HG02798 (cell line): ENCODE measurements around the gene CCDC30.

Experiments
- ATAC-seq: cut with Tn5 transposase; IDR thresholded peaks from one replicate; pipeline ENCODE4 v1.9.1; 2021; ENCODE audit warnings: mild to moderate bottlenecking; ENCODE audit not compliant: unreplicated experiment, poor library complexity

CCDC30 gene

GRCh38 chr1:42462828-42463763 lies at the start of gene CCDC30:
Gene CCDC30, plus strand, starts transcription at chr1:42463286. Its CDS starts 17,266 bp downstream, at chr1:42480552.
- ATAC-seq: peak; percentile 100

GRCh38 chr1:42414551-42415496 lies 48.3 kb upstream of the CCDC30 start:
- no peak for ATAC-seq

GRCh38 chr1:42417166-42417565 lies 45.9 kb upstream of the CCDC30 start:
- ATAC-seq: no peak

- ATAC-seq: no peak
Observed at GRCh38 chr1:42418516-42418915, 44.6 kb upstream of the CCDC30 start.

- no peak for ATAC-seq
Observed at GRCh38 chr1:42419126-42419821, 43.8 kb upstream of the CCDC30 start.

- ATAC-seq: no peak
Observed at GRCh38 chr1:42420121-42420520, 43.0 kb upstream of the CCDC30 start.

- ATAC-seq: no peak
Observed at GRCh38 chr1:42420911-42421585, 42.0 kb upstream of the CCDC30 start.

GRCh38 chr1:42422737-42423136 lies 40.3 kb upstream of the CCDC30 start:
- ATAC-seq: no peak

- no peak for ATAC-seq
Observed at GRCh38 chr1:42423681-42424080, 39.4 kb upstream of the CCDC30 start.

- ATAC-seq: no peak
Observed at GRCh38 chr1:42424201-42424600, 38.9 kb upstream of the CCDC30 start.

- no peak for ATAC-seq
Observed at GRCh38 chr1:42427240-42427639, 35.8 kb upstream of the CCDC30 start.

GRCh38 chr1:42429603-42430002 lies 33.5 kb upstream of the CCDC30 start:
- no peak for ATAC-seq

GRCh38 chr1:42430286-42431135 lies 32.6 kb upstream of the CCDC30 start:
- ATAC-seq: no peak

GRCh38 chr1:42431514-42431913 lies 31.6 kb upstream of the CCDC30 start:
- ATAC-seq: no peak

- ATAC-seq: no peak
Observed at GRCh38 chr1:42432714-42433113, 30.4 kb upstream of the CCDC30 start.

GRCh38 chr1:42433369-42433768 lies 29.7 kb upstream of the CCDC30 start:
- ATAC-seq: no peak

- no peak for ATAC-seq
Observed at GRCh38 chr1:42434340-42434739, 28.7 kb upstream of the CCDC30 start.

- ATAC-seq: no peak
Observed at GRCh38 chr1:42439940-42440339, 23.1 kb upstream of the CCDC30 start.

- no peak for ATAC-seq
Observed at GRCh38 chr1:42442662-42443061, 20.4 kb upstream of the CCDC30 start.
